NB4 (cell line): ENCODE measurements around the gene PXN.
"Not testable (repeated sequence)": the region's sequence is repeated elsewhere in the genome, so short reads cannot be mapped to it uniquely, and the experiment has no call there.

Experiments
- DNase-seq: peaks from one replicate; pipeline ENCODE4 v3.0.0; 2010; ENCODE audit warnings: low read depth
- H3K4me3 ChIP-seq: one replicate; pipeline ENCODE4 v1.5.1; 2011; ENCODE audit warnings: mild to moderate bottlenecking, low read depth, low read length, moderate library complexity
- MYC ChIP-seq: IDR thresholded peaks from 2 replicates; pipeline ENCODE4 v1.6.1; 2011; ENCODE audit warnings: low read depth, low read length
- POLR2A ChIP-seq: IDR thresholded peaks from 2 replicates; pipeline ENCODE4 v1.6.1; 2011; ENCODE audit warnings: mild to moderate bottlenecking; ENCODE audit not compliant: insufficient read length; ENCODE audit errors: extremely low read depth
- TF ChIP-seq, protein P1 (sequence below): IDR thresholded peaks from one replicate; pipeline ENCODE4 v1.5.1; 2012; ENCODE audit warnings: low read depth, low read length
- TF ChIP-seq, protein P2 (sequence below): IDR thresholded peaks from 2 replicates; pipeline ENCODE4 v1.6.1; 2011; ENCODE audit warnings: low read depth, low read length

PXN gene

DNA sequence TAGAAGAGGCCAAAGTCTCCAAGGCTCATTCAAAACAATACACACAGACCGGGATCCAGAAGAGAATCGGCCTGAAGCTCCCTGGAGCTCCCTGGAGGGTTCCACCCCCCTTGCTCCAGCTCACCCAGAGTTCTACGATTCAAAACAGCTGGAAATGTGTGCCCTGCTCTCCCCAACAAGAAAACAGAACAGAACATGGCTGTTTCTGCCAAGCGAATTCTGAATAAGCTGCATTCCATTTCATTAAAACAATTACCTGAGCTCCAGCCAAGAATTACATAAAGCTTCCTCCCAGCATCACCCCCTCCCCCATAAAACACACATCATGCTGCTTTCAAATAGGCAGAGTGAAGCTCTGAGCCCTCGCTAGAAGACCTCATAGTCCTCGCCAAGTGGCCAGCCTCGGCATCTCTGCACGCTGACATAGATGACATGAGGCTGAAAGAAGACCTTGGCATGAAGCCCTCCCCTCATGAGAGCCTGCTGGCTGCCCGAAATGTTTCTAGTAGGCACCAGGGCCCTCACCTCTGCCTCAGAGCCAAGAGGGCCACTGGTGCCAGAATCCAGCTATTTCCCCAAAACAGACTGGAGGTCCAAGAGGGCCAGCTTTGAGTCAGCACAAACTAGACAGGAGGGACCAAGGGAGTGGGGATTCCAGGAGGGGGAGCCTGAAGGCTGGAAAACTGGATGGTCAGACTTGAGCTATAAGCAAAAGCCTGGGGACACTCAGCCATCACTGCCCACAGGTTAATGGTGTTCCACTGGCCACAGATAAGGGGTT, 8.3 kb downstream of the PXN start:
- no peak for DNase-seq
- TF ChIP-seq POLR2A (no peak), MYC (no peak)
- TF ChIP-seq, protein P1, sequence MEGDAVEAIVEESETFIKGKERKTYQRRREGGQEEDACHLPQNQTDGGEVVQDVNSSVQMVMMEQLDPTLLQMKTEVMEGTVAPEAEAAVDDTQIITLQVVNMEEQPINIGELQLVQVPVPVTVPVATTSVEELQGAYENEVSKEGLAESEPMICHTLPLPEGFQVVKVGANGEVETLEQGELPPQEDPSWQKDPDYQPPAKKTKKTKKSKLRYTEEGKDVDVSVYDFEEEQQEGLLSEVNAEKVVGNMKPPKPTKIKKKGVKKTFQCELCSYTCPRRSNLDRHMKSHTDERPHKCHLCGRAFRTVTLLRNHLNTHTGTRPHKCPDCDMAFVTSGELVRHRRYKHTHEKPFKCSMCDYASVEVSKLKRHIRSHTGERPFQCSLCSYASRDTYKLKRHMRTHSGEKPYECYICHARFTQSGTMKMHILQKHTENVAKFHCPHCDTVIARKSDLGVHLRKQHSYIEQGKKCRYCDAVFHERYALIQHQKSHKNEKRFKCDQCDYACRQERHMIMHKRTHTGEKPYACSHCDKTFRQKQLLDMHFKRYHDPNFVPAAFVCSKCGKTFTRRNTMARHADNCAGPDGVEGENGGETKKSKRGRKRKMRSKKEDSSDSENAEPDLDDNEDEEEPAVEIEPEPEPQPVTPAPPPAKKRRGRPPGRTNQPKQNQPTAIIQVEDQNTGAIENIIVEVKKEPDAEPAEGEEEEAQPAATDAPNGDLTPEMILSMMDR: no peak
- TF ChIP-seq, protein P2, sequence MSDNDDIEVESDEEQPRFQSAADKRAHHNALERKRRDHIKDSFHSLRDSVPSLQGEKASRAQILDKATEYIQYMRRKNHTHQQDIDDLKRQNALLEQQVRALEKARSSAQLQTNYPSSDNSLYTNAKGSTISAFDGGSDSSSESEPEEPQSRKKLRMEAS: no peak
- no peak overlapping the region for H3K4me3 ChIP-seq

DNA sequence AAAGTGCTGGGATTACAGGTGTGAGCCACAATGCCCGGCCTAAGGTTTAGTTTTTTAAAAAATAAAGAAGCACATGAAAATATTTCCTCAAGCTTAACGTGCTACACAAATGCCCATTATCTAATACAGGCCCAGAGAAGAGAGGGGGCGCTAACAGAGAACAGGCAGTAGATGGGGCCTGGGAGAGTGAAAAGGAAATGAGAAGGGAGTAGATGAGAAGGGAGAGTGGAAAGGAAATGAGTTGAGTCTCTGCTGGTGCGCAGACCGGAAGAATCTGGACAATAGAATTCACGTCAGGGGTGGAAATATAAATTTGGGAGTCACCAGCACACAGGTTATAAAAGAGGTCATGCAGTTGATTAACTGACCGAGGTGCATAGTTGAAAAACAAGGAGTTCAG, 10.7 kb downstream of the PXN start:
- no peak overlapping the region for H3K4me3 ChIP-seq
- TF ChIP-seq, protein P1: peak; percentile 23
- TF ChIP-seq POLR2A (no peak), MYC (no peak)
- TF ChIP-seq, protein P2: no peak
- no peak for DNase-seq

DNA sequence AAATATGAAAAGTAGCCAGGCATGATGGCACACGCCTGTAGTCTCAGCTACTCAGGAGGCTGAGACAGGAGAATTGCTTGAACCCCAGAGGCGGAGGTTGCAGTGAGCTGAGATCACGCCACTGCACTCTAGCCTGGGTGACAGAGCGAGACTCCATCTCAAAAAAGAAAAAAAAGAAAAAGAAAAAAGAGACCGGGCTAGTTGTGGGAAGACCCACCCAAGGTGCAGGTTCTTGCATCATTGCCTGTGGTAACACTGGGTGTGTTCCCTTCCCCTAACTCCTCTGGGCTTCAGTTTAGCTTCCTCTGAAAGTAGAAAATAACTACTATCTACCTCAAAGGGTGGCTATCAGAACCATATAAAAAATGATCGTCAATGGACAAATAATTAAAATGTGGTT, 12.2 kb downstream of the PXN start:
- peak; percentile 78 for DNase-seq
- not testable (repeated sequence) for H3K4me3 ChIP-seq

DNA sequence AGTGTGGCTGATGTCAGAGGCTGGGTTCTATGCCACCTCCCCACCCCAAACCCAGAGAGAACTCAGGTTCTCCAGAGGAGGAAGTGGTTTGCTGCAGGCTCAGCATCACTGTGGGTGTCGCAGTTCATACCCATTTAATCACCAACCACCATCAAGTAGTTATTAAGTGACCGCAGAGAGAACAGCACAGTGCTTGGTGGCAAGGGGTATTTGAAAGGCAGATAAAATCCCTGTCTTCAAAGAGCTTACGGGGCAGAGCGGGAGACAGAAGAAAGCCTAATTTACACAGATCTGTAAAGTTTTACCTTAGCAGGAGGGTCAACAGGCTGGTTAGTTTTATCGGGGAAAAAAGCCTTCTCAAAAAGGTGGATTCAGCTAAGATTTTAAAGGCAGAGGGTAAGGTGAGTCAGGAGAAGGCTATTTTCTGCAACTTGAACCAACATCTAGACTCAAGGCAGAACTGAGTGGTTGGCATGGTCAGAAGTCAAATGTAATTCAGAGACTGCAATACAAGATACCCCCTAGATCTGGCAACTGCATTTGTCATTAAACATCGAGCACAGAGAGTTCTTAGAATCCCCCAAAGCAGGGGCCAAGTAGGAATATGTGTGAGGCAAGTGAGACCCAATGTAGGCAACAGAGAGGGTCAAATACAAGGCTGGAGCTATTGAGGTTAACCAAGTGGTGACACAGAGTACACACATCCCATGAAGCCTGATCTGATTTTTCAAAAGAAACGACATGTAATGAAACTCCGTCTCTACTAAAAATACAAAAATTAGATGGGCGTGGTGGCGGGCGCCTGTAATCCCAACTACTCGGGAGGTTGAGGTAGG, 13.2 kb downstream of the PXN start:
- TF ChIP-seq, protein P1: no peak
- TF ChIP-seq, protein P2: no peak
- TF ChIP-seq POLR2A (no peak), MYC (no peak)
- no peak overlapping the region for H3K4me3 ChIP-seq
- DNase-seq: peak; percentile 83

DNA sequence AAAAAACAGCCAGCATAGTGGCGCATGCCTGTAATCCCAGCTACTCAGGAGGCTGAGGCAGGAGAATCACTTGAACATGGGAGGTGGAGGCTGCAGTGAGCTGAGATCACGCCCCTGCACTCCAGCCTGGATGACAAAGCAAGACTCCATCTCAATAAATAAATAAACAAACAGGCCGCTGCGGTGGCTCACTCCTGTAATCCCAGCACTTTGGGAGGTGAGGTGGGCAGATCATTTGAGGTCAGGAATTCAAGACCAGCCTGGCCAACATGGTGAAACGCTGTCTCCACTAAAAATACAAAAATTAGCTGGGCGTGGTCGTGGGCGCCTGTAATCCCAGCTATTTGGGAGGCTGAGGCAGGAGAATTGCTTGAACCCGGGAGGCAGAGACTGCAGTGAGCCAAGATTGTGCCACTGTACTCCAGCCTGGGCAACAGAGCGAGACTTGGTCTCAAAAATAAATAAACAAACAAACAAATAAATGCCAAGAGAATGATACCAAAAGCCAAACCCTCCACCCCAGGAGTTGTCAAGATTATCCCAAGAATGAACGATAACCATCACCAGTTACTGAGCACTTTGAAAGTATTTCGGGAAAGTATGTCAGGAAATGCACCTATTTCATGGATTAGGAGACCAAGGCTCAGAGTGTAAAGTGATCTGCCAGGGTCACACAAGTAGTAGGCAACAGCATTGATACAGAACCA, 14.0 kb downstream of the PXN start:
- H3K4me3 ChIP-seq, DNase-seq: not testable (repeated sequence)

DNA sequence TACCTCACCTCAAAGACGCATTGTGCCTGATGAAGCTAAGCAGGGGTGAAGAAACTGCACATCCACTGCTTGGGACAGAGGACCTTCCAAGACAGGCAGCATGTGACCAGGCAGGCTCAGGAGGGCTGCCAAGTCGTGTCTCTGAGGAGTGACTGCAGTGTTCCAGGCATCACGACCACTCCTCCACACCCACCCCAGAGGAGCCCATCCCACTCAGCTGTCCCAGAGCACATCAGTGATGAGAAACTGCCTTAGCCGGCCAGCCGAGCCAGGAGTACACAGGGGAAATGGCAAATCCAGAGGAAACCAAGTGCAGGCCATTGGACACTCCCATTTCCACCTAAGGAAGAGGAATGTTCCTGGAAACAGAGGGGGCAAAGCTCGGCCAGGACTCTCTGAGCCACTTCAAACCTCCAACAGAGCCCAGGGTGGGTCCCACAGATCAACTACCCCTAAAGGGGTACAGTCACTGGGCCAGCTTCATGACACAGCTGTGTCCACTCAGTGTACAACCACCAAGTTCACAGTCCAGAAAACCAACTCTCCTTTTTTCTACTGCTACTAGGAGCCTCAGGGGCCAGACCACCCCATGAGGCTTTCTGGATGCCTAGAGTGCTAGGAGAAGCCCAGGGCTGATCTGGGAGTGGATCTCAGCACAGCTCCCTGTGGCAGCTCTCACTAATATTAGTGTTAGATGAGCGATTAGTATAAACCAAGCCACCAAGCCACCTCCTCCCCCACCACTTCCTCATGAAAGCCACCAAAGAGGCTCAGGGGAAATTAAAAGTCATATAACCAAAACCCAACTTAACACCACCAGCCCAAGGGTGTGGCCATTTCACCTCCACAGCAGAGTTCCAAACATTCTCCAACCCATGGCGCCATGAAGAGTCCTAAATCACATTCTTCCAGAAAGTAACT, 15.4 kb downstream of the PXN start:
- TF ChIP-seq, protein P2: no peak

More for the DNA sequence above, 15.4 kb downstream of the PXN start:
- peak; percentile 65 for DNase-seq
- no peak overlapping the region for H3K4me3 ChIP-seq
